ENCODE results near the gene SH3BGRL2.

The SH3BGRL2 gene

DNA sequence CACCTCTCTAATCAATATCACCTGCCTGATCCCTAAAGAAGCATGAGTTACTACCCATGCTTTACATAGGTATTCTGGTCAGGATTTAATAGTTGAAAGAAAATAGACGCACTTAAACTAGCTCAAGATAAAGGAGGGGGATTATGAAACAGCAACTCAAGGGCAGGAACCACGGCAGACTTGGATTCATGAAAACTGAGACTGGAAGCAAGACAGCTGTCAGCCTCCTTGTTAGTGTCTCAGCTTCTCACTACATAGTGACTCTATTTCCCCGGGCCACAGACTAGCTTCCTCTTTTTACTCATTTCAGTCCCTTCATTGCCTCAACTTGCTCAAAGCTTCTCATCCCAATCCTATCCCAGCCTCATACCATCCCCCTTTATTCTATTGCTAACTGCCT is 4.3 kb upstream of the SH3BGRL2 start:
- H3K9me3 Mint-ChIP-seq, result no peaks in the 10 kb centered on the region
- H3K27me3 Mint-ChIP-seq, result peaks cover 24% of the 10 kb centered on the region
- H3K36me3 Mint-ChIP-seq (ENCODE audit: low read depth), result no peaks in the 10 kb centered on the region
- intact Hi-C loops (cut with micrococcal nuclease), result no loop called here
- peaks cover 13% of the 10 kb centered on the region for H3K4me1 Mint-ChIP-seq (ENCODE audit: low read depth)
- H3K27ac Mint-ChIP-seq, result no peak overlapping the region
- no peak overlapping the region for H3K4me3 Mint-ChIP-seq

DNA sequence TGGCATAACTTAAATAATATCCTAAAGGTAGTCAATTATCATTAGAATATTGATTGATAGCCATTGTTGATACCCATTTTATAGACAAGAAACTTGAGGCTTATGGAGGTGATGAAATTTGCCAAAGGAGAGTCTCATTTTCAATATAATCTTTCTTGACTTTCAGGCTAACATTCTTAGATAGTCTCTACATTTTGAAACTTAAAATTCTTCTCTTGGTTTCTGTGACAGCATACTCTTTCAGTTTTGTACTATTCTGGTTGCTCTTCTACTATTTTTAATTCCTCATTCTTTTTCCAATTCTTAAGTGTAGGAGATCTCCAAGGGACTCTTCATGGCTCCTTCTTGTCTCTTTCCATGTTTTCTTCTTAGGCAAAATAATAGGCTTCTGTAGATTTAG is 3.7 kb upstream of the SH3BGRL2 start:
- intact Hi-C loops (cut with micrococcal nuclease), result no loop called here
- H3K27me3 Mint-ChIP-seq, result peaks cover 28% of the 10 kb centered on the region
- H3K4me1 Mint-ChIP-seq (ENCODE audit: low read depth), result peaks cover 14% of the 10 kb centered on the region

DNA sequence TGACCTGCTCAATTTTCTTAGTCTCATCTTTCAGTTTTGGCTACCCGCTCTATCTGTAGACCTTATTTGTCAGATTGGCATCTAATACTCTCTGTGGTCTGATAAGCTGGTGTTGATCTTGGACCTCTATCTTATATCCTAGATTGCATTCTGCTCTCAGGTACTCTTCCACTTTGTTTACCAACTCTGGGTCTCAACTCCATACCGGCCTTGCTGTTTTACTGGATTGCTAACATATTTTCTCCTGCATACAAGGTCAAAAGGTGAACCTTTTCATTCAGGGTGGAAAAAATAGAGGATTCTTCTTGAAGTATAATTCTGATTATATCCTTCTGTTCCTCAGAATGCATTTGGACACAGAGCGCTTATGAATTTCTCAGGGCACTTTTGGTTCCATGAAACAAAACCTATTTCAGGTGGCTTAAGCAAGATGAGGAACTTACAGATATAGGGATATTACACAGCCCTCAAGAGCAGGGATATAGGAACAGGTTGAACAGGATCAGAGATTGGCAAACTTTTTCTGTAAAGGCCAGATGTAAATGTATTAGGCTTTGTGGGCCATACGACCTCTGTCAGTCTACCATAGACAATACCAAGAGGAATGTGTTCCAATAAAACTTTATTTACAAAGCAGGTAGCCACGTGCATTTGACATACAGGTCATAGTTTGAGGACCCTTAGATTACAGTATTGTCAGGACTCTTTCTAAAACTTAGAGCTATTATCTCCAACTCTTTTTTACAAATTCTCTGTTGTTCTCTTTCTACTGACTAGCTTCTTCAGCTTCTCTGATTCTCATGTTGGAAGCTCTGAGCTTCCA is 2.5 kb upstream of the SH3BGRL2 start:
- Mint-ChIP-seq H3K4me1 (ENCODE audit: low read depth) (peaks cover 14% of the 10 kb centered on the region), H3K27ac (no peak overlapping the region), H3K36me3 (ENCODE audit: low read depth) (no peaks in the 10 kb centered on the region), H3K27me3 (peaks cover 30% of the 10 kb centered on the region), H3K4me3 (no peak overlapping the region), H3K9me3 (no peaks in the 10 kb centered on the region)
- intact Hi-C loops (cut with micrococcal nuclease), result no loop called here

More for the DNA sequence above, 3.7 kb upstream of the SH3BGRL2 start:
- Mint-ChIP-seq H3K36me3 (ENCODE audit: low read depth) (no peaks in the 10 kb centered on the region), H3K9me3 (no peaks in the 10 kb centered on the region), H3K4me3 (no peak overlapping the region), H3K27ac (no peak overlapping the region)

DNA sequence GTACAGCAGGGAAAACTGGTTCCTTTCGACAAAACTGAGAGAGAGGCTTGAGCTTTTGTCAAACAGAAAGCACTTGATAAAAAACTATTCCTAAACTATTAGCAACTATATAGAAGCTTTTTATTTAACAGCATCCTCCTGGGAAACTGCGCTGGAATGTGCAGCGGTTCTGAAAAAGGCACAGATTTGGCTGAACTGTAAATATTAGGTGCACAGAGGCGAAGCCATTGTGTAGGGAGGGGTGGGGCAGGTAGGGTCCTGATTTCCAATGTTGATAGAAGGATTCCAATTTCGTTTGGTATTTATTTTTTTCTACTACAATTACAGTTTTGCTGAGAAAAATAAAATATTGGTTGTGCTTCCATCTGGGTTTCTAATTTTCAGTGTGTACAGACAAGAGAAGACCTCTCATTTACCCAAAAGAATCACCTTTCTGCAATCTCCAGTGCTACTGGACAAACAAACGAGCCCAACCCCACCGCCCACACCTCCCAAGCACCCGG is 698 bp upstream of the SH3BGRL2 start:
- intact Hi-C loops (cut with micrococcal nuclease), result no loop called here
- Mint-ChIP-seq H3K27me3 (peaks cover 35% of the 10 kb centered on the region), H3K9me3 (no peaks in the 10 kb centered on the region), H3K4me3 (peak overlapping the region; percentile 83), H3K36me3 (ENCODE audit: low read depth) (no peaks in the 10 kb centered on the region), H3K4me1 (ENCODE audit: low read depth) (peaks cover 14% of the 10 kb centered on the region), H3K27ac (peak overlapping the region; percentile 11)

DNA sequence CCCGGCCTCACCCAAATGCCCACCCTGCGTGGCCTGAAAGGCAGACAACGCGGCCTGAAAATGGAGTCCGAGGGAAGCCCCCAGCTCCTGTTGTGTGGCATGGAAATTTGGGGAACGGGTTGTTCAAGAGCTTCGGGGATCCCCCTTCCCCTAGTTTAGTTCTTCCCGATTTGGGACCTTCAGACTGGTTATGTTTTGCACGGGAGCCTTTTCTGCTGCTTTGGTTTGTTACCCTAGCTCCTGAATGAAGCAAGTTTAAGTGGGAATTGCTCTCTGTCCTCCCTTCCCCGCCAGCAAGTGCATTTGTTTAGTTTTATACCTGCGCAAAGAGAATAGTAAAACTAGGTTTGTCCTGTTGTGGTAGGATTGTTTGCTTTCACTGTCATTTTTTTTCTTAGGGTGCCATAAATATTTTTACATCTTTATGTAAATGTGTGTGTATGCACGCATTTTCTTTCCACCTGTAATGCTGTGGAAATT is 604 bp downstream of the SH3BGRL2 start:
- Mint-ChIP-seq H3K27me3 (peaks cover 38% of the 10 kb centered on the region), H3K27ac (peak overlapping the region; percentile 11), H3K9me3 (no peaks in the 10 kb centered on the region)

DNA sequence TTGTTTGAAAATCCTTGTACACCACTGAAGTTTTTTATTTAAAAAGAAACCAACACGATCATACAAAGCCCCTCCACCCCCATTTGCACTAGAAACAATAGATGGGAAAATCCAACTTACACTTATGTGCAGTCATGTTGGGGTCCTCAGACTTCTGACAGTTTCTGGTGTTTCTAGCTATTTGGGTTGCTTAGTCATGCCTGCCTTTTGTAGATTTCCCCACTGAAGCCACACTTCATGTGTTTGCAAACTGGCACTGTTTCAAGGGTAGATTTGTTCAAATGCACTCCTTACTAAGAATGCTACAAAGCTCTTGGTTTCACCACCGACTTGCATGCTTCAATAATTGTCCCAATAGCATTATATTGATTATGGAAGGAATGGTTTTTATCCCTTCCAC is 1.5 kb downstream of the SH3BGRL2 start:
- no peak overlapping the region for H3K4me3 Mint-ChIP-seq
- H3K4me1 Mint-ChIP-seq (ENCODE audit: low read depth), result peaks cover 14% of the 10 kb centered on the region
- H3K27me3 Mint-ChIP-seq, result peaks cover 38% of the 10 kb centered on the region
- intact Hi-C loops (cut with micrococcal nuclease), result no loop called here
- no peaks in the 10 kb centered on the region for H3K36me3 Mint-ChIP-seq (ENCODE audit: low read depth)
- no peaks in the 10 kb centered on the region for H3K9me3 Mint-ChIP-seq
- no peak overlapping the region for H3K27ac Mint-ChIP-seq

More for the DNA sequence above, 604 bp downstream of the SH3BGRL2 start:
- peaks cover 14% of the 10 kb centered on the region for H3K4me1 Mint-ChIP-seq (ENCODE audit: low read depth)
- H3K4me3 Mint-ChIP-seq, result peak overlapping the region; percentile 83
- no peaks in the 10 kb centered on the region for H3K36me3 Mint-ChIP-seq (ENCODE audit: low read depth)
- intact Hi-C loops (cut with micrococcal nuclease), result no loop called here

DNA sequence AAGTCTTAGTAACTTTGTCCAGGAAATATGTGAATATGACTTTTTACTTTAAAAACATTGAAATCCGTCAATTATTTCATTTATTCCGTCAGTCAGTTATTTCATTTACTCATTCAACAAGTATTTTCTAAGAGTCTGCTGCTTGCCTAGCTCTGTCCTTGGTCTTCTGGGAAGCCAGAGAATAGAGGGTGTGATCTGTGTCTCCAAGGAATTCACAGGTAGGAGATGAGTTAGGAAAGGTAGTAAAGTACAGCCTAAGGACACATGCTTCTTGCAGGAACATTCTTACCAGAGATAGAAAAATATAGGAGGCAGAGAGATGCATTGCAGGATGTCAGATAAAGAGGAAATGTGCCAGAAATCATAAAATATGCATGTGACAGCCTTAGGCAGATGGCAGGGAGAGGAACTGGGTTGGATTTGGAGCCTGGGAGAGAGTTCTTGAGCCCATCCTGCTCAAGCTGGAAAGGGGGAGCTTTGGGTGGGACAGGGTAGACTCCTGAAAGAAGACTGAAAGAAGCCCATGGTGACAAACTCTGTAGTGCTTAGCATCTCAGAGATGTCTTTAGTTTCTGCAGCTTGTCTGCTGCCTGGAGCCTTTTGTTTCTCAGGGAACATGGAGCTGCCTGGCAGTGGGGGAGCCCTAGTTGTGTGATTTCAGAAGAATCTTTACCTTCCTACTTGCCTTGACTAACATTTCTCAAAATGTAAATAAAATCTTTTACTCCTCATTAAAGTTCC is 3.5 kb downstream of the SH3BGRL2 start:
- Mint-ChIP-seq H3K4me3 (no peak overlapping the region), H3K4me1 (ENCODE audit: low read depth) (peaks cover 14% of the 10 kb centered on the region), H3K27me3 (peaks cover 31% of the 10 kb centered on the region), H3K27ac (no peak overlapping the region), H3K9me3 (no peaks in the 10 kb centered on the region), H3K36me3 (ENCODE audit: low read depth) (no peaks in the 10 kb centered on the region)
- intact Hi-C loops (cut with micrococcal nuclease), result no loop called here

DNA sequence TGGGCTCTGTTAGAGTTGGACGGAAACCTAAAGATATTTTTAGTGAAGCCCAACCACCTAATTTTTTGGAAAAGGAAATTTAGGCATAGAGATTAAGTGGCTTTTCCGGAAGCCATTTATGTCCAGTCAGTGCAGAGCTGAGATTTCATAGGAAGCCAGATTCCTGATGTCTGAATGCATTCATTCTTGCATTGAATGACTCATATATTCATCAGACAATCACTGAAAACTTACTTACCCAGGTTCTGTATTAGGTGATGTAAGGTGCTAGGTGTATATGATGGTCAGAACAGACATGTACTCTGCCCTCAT is 4.1 kb downstream of the SH3BGRL2 start:
- no peak overlapping the region for H3K27ac Mint-ChIP-seq
- intact Hi-C loops (cut with micrococcal nuclease), result no loop called here
- H3K36me3 Mint-ChIP-seq (ENCODE audit: low read depth), result no peaks in the 10 kb centered on the region
- H3K9me3 Mint-ChIP-seq, result no peaks in the 10 kb centered on the region
- peaks cover 14% of the 10 kb centered on the region for H3K4me1 Mint-ChIP-seq (ENCODE audit: low read depth)
- peaks cover 29% of the 10 kb centered on the region for H3K27me3 Mint-ChIP-seq
- H3K4me3 Mint-ChIP-seq, result no peak overlapping the region

DNA sequence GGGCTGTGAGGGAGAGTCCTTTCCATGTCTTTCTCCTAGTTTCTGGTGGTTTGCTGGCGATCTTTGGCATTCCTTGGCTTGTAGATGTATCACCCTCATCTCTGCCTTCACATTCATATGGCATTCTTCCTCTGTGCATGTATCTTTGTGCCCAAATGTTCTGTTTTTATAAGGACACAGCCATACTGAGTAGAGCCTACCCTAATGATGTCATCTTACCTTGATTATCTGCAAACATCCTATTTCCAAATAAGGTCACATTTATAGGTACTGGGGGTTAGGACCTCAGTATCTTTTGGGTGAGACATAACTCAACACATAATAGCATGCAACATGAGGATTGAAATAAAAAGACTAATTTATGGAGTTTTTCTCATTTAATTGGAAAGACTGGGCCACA is 5.5 kb downstream of the SH3BGRL2 start:
- Mint-ChIP-seq H3K4me1 (ENCODE audit: low read depth) (peaks cover 2% of the 10 kb centered on the region), H3K36me3 (ENCODE audit: low read depth) (no peaks in the 10 kb centered on the region), H3K27me3 (peaks cover 14% of the 10 kb centered on the region), H3K9me3 (no peaks in the 10 kb centered on the region), H3K27ac (no peak overlapping the region), H3K4me3 (no peak overlapping the region)
- intact Hi-C loops (cut with micrococcal nuclease), result no loop called here

DNA sequence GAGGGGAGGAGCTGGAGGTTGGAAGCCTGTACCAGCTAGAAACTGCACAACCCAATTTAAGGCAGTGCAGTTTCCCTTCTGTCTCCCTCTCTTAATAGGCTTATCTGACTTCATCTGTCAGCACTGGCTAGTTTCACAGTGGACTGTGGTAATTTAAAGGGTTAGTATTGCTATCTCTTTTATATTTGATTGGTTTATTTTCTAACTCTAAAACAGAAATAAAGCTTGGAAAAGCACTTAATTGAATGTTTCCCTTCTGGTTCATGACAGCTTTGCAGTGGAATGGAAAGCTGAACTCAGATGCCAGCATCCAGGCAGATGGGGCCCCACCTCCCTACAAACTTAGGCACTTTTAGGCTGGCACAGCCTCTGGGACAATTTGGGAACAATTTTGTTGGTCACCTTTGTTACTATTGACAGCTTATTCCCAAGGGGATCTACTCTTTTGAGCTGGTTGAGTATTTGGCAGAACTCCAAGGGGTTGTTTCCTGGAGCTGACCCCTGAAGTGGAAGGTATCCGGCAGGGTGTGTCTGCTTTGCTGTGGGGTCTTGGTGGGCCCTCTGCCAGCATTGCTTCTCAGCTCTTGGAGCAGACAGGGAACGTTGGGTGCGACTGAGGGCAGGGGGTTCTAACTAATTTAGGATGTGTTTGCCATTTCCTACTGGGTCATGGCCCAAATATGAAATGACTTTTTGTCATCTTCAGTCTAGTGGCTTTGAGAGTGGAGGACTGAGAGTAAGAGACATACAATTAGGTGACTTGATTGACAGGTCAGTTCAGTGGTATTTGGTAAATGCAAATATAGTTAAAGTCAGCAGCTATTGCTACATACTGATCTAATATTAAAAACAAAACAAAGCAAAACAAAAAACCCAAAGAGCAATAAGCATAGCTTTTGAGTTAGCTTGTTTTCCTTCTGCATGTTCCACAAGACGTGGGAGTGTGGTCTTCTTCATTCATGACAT is 9.3 kb downstream of the SH3BGRL2 start:
- H3K4me3 Mint-ChIP-seq, result no peak overlapping the region
- H3K9me3 Mint-ChIP-seq, result no peaks in the 10 kb centered on the region
- no peak overlapping the region for H3K27ac Mint-ChIP-seq
- intact Hi-C loops (cut with micrococcal nuclease), result no loop called here
- H3K4me1 Mint-ChIP-seq (ENCODE audit: low read depth), result no peaks in the 10 kb centered on the region
- no peaks in the 10 kb centered on the region for H3K36me3 Mint-ChIP-seq (ENCODE audit: low read depth)
- H3K27me3 Mint-ChIP-seq, result peaks cover 3% of the 10 kb centered on the region

DNA sequence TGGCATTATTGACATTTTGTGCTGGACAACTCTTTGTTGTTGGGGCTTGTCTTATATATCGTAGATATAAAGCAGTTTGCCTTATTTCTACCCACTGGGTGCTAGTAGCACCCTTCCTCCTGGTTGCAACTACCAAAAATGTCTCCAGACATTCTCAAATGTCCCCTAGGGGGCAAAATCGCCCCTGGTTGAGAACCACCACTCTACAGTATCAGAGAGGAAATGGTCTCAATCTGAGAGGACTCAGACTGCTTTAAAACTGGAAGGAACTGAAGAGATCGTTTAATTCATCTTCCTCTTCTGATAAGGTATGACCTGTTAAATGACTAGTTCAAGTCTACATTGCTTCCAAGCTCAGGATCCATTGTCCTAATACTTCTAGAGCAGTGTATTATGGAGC is 14.9 kb downstream of the SH3BGRL2 start:
- Mint-ChIP-seq H3K4me3 (no peak overlapping the region), H3K27me3 (no peaks in the 10 kb centered on the region), H3K27ac (no peak overlapping the region), H3K4me1 (ENCODE audit: low read depth) (no peaks in the 10 kb centered on the region), H3K36me3 (ENCODE audit: low read depth) (no peaks in the 10 kb centered on the region), H3K9me3 (no peaks in the 10 kb centered on the region)
- intact Hi-C loops (cut with micrococcal nuclease), result no loop called here

DNA sequence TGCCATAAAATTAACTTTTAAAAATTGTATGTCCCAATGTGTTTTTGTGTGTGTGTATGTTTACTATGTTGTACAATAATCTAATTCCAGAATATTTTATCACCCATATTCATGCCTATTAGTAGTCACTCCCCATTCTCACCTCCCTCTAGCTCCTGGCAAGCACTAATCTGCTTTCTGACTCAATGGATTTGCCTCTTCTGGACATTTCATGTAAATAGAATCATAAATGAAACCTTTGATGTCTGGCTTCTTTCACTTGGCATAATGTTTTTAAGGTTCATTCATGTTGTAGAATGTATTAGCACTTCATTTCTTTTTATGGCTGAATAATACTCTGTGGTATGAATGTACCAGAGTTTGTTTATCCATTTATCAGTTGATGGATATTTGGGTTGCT is 15.4 kb downstream of the SH3BGRL2 start:
- intact Hi-C loops (cut with micrococcal nuclease), result no loop called here
- Mint-ChIP-seq H3K4me1 (ENCODE audit: low read depth) (no peaks in the 10 kb centered on the region), H3K27me3 (no peaks in the 10 kb centered on the region), H3K27ac (no peak overlapping the region), H3K36me3 (ENCODE audit: low read depth) (no peaks in the 10 kb centered on the region), H3K4me3 (no peak overlapping the region), H3K9me3 (no peaks in the 10 kb centered on the region)

DNA sequence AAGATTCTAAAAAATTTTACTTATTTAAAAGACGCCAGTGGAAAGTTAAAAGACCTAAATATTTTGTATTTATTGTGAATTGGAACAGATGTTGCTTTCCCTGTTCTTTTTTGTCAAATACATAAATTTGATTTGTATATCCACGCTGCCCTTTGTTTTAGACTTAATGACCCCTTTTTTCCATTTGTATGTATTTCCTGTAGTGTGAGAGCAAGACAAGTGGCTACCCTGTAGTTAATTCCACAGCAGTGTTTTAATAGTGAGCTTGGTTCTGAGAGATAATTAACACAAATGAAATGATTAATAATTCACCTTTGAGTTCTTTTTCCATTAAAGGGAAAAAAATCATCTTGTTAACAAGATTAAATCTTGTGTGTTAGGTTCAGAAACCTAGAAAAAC is 16.6 kb downstream of the SH3BGRL2 start:
- Mint-ChIP-seq H3K4me1 (ENCODE audit: low read depth) (no peaks in the 10 kb centered on the region), H3K27me3 (no peaks in the 10 kb centered on the region), H3K36me3 (ENCODE audit: low read depth) (no peaks in the 10 kb centered on the region), H3K9me3 (no peaks in the 10 kb centered on the region), H3K4me3 (no peak overlapping the region), H3K27ac (no peak overlapping the region)
- intact Hi-C loops (cut with micrococcal nuclease), result no loop called here

All from dendritic cell treated with granulocyte-macrophage colony-stimulating factor and Interleukin-4, amounts not matched to agents 40 ng/mL and 50 ng/mL, for 4 days (primary cell).